IMR-90 (cell line): ENCODE measurements around the gene TTC7B. TPM values are rescaled to one million over a fixed set of nuclear protein-coding genes. Genes with fewer than 3 reads are reported as not detected.

ENCODE experiments used
- ATAC-seq: fragments of 200-7000 bp; cut with Tn5 transposase; 2 replicates; pipeline ENCODE4 v1.9.1; 2020; ENCODE audit warnings: low read depth, mild to moderate bottlenecking, moderate library complexity
- BruUV-seq: library from RNA; stranded (reverse); fragments of 400-500 nt; replicated peaks from 2 replicates; lab custom pipeline; 2021; lab: Mats Ljungman, UMichigan
- CTCF ChIA-PET: fragments of 300-600 bp; formaldehyde crosslinking; extraction: SDS; loops from one replicate; lab custom pipeline; 2021; ENCODE audit warnings: antibody characterized with exemption; lab: Yijun Ruan, JAX
- POLR2A ChIA-PET: fragments of 300-600 bp; sonication (Branson Sonifier 250); formaldehyde crosslinking; loops from one replicate; lab custom pipeline; 2022; ENCODE audit warnings: antibody characterized with exemption; ENCODE audit not compliant: unreplicated experiment; lab: Charles Lee
- DNase-seq: peaks from one replicate; pipeline ENCODE4 v3.0.0; 2013
- H2AFZ ChIP-seq: replicated peaks from 2 replicates; pipeline ENCODE3; 2013; ENCODE audit warnings: low read length, mild to moderate bottlenecking; ENCODE audit not compliant: poor library complexity
- H2AK5ac ChIP-seq: 2 replicates; pipeline ENCODE4 v1.6.1; 2013; ENCODE audit warnings: low read depth, low read length, inconsistent platforms
- H2AK9ac ChIP-seq: replicated peaks from 2 replicates; pipeline ENCODE3; 2013; ENCODE audit warnings: mild to moderate bottlenecking, low read depth, low read length, moderate library complexity; ENCODE audit not compliant: poor library complexity
- H2BK120ac ChIP-seq: 2 replicates; pipeline ENCODE4 v1.6.1; 2013; ENCODE audit warnings: low read depth, low read length, inconsistent platforms
- H2BK15ac ChIP-seq: 3 replicates; pipeline ENCODE4 v1.6.1; 2013; ENCODE audit warnings: low read depth, low read length, inconsistent platforms
- H2BK20ac ChIP-seq: 2 replicates; pipeline ENCODE4 v1.6.1; 2013; ENCODE audit warnings: low read depth, mild to moderate bottlenecking, inconsistent platforms, low read length, moderate library complexity
- H2BK5ac ChIP-seq: 2 replicates; pipeline ENCODE4 v1.6.1; 2013; ENCODE audit warnings: mild to moderate bottlenecking, low read depth, low read length, inconsistent platforms; ENCODE audit not compliant: poor library complexity, severe bottlenecking
- H3K14ac ChIP-seq: replicated peaks from 2 replicates; pipeline ENCODE4 v1.6.1; 2013; ENCODE audit warnings: low read depth, low read length, inconsistent platforms
- H3K18ac ChIP-seq: 2 replicates; pipeline ENCODE4 v1.6.1; 2013; ENCODE audit warnings: low read depth, low read length, control low read depth
- H3K23ac ChIP-seq: 2 replicates; pipeline ENCODE4 v1.6.1; 2013; ENCODE audit warnings: low read depth, low read length, inconsistent platforms
- H3K27ac ChIP-seq: 2 replicates; pipeline ENCODE4 v1.5.1; 2013; ENCODE audit warnings: mild to moderate bottlenecking, control low read depth, low read length; ENCODE audit not compliant: insufficient read depth
- H3K27me3 ChIP-seq: 2 replicates; pipeline ENCODE4 v1.6.1; 2013; ENCODE audit warnings: low read length; ENCODE audit not compliant: control insufficient read depth, insufficient read depth
- H3K36me3 ChIP-seq: 2 replicates; pipeline ENCODE4 v1.6.1; 2013; ENCODE audit warnings: low read length, mixed read lengths; ENCODE audit not compliant: control insufficient read depth, insufficient read depth
- H3K4ac ChIP-seq: 2 replicates; pipeline ENCODE4 v1.6.1; 2013; ENCODE audit warnings: low read depth, low read length, inconsistent platforms
- H3K4me1 ChIP-seq: 2 replicates; pipeline ENCODE4 v1.6.1; 2013; ENCODE audit warnings: low read length, mixed read lengths; ENCODE audit not compliant: control insufficient read depth, insufficient read depth
- H3K4me2 ChIP-seq: 2 replicates; pipeline ENCODE4 v1.6.1; 2013; ENCODE audit warnings: low read depth, mild to moderate bottlenecking, control low read depth, low read length, moderate library complexity
- H3K4me3 ChIP-seq: 2 replicates; pipeline ENCODE4 v1.5.1; 2013; ENCODE audit warnings: low read depth, mild to moderate bottlenecking, control low read depth, low read length, moderate library complexity; ENCODE audit not compliant: insufficient read depth
- H3K56ac ChIP-seq: 2 replicates; pipeline ENCODE4 v1.6.1; 2013; ENCODE audit warnings: low read length, inconsistent platforms; ENCODE audit not compliant: insufficient read depth; ENCODE audit errors: extremely low read depth
- H3K79me1 ChIP-seq, 2 experiments: 2 replicates each; pipeline ENCODE4 v1.6.1; 2013; ENCODE audit warnings: low read length in 2 of 2, inconsistent platforms in 1 of 2, low read depth in 1 of 2
- H3K9ac ChIP-seq: 2 replicates; pipeline ENCODE4 v1.6.1; 2013; ENCODE audit warnings: low read depth, low read length, control low read depth
- H3K9me1 ChIP-seq: 2 replicates; pipeline ENCODE4 v1.6.1; 2013; ENCODE audit warnings: low read length, inconsistent platforms; ENCODE audit not compliant: insufficient read depth
- H3K9me3 ChIP-seq: 2 replicates; pipeline ENCODE4 v1.6.1; 2013; ENCODE audit warnings: low read length; ENCODE audit not compliant: control insufficient read depth, insufficient read depth
- H4K20me1 ChIP-seq: 2 replicates; pipeline ENCODE4 v1.6.1; 2013; ENCODE audit warnings: low read length, inconsistent platforms; ENCODE audit not compliant: insufficient read depth
- H4K5ac ChIP-seq: 2 replicates; pipeline ENCODE4 v1.6.1; 2013; ENCODE audit warnings: mild to moderate bottlenecking, low read depth, low read length, control low read depth
- H4K8ac ChIP-seq, 2 experiments: 2 replicates each; pipeline ENCODE4 v1.6.1; 2013; ENCODE audit warnings: low read depth in 2 of 2, low read length in 2 of 2, control low read depth in 1 of 2, inconsistent platforms in 1 of 2
- H4K91ac ChIP-seq: 2 replicates; pipeline ENCODE4 v1.6.1; 2013; ENCODE audit warnings: low read depth, low read length, inconsistent platforms; ENCODE audit not compliant: insufficient read depth
- BHLHE40 ChIP-seq: fragments of 150-350 bp; IDR thresholded peaks from 2 replicates; pipeline ENCODE4 v1.6.1; 2016; ENCODE audit warnings: mild to moderate bottlenecking, low read depth, low read length
- CEBPB ChIP-seq: IDR thresholded peaks from 2 replicates; pipeline ENCODE4 v1.6.1; 2012; ENCODE audit warnings: low read depth, low read length, improper control_type of control experiment
- CHD1 ChIP-seq: IDR thresholded peaks from 2 replicates; pipeline ENCODE4 v1.6.1; 2012; ENCODE audit warnings: low read depth, low read length, improper control_type of control experiment
- FOS ChIP-seq: fragments of 150-350 bp; IDR thresholded peaks from 2 replicates; pipeline ENCODE4 v1.6.1; 2016; ENCODE audit warnings: low read depth, low read length
- MAFK ChIP-seq: IDR thresholded peaks from 2 replicates; pipeline ENCODE4 v1.6.1; 2012; ENCODE audit warnings: low read depth, low read length, improper control_type of control experiment
- MAZ ChIP-seq: IDR thresholded peaks from 2 replicates; pipeline ENCODE4 v1.6.1; 2012; ENCODE audit warnings: low read depth, mild to moderate bottlenecking, low read length, improper control_type of control experiment, moderate library complexity, borderline replicate concordance
- MXI1 ChIP-seq: IDR thresholded peaks from 2 replicates; pipeline ENCODE4 v1.6.1; 2012; ENCODE audit warnings: low read depth, mild to moderate bottlenecking, low read length, moderate library complexity, borderline replicate concordance
- NFE2L2 ChIP-seq: fragments of 150-350 bp; IDR thresholded peaks from 2 replicates; pipeline ENCODE4 v1.6.1; 2016; ENCODE audit warnings: low read depth, mild to moderate bottlenecking, low read length
- POLR2A ChIP-seq: IDR thresholded peaks from 2 replicates; pipeline ENCODE4 v1.6.1; 2012; ENCODE audit warnings: mild to moderate bottlenecking, low read depth, low read length
- RAD21 ChIP-seq: IDR thresholded peaks from 2 replicates; pipeline ENCODE4 v1.6.1; 2012; ENCODE audit warnings: low read length, improper control_type of control experiment
- RCOR1 ChIP-seq: IDR thresholded peaks from 2 replicates; pipeline ENCODE4 v1.6.1; 2012; ENCODE audit warnings: mild to moderate bottlenecking, low read length, improper control_type of control experiment; ENCODE audit not compliant: insufficient replicate concordance
- RFX5 ChIP-seq: IDR thresholded peaks from 2 replicates; pipeline ENCODE4 v1.8.0; 2012; ENCODE audit warnings: low read depth, mild to moderate bottlenecking, low read length, moderate library complexity
- SMC3 ChIP-seq: fragments of 150-350 bp; IDR thresholded peaks from 2 replicates; pipeline ENCODE4 v1.6.1; 2016; ENCODE audit warnings: low read depth, mild to moderate bottlenecking, antibody characterized with exemption, low read length, moderate library complexity
- WGBS, 2 experiments: methylation state at CpG; one replicate each; pipeline versions ENCODE4 v1.1.5 to v1.1.7; 2013; ENCODE audit warnings: missing lambda C conversion rate in 2 of 2; ENCODE audit not compliant: insufficient read length in 1 of 2; ENCODE audit errors: extremely low coverage in 2 of 2; 5-methylcytosine and 5-hydroxymethylcytosine counted together
- dilution Hi-C: fragments of 300-500 bp; cut with HindIII; formaldehyde crosslinking; loops from one replicate; pipeline ENCODE4 v1.14.3; 2018; ENCODE audit warnings: low sequenced_read_pairs; ENCODE audit not compliant: unreplicated experiment
- in situ Hi-C: fragments of 300-500 bp; cut with MboI; formaldehyde crosslinking; loops from 3 replicates; pipeline ENCODE4 v1.14.3; 2019; ENCODE audit warnings: low sequenced_read_pairs, inconsistent platforms, mixed read lengths
- intact Hi-C: fragments of 100-400 bp; cut with micrococcal nuclease; formaldehyde crosslinking; loops from 2 replicates; pipeline ENCODE4 v1.10.0; 2022
- polyA plus RNA-seq, 3 experiments: library from polyadenylated mRNA; depleted of rRNA; stranded (reverse); fragments of >200 nt; gene quantifications; 2 replicates each; pipeline ENCODE4 v1.2.3, GENCODE V29; 2012; ENCODE audit warnings: low replicate concordance in 1 of 3
- total RNA-seq: library from RNA; depleted of rRNA; stranded (reverse); fragments of >200 nt; gene quantifications from 2 replicates; pipeline ENCODE4 v1.2.3, GENCODE V29; 2012
- TF ChIP-seq, protein P1 (sequence below): conservative IDR thresholded peaks from 2 replicates; pipeline ENCODE4 v1.5.1; 2012; ENCODE audit warnings: mild to moderate bottlenecking, low read depth, low read length, improper control_type of control experiment
- TF ChIP-seq, protein P2 (sequence below): fragments of 150-350 bp; IDR thresholded peaks from 2 replicates; pipeline ENCODE4 v1.6.1; 2017; ENCODE audit warnings: mild to moderate bottlenecking, antibody characterized with exemption, low read length, low read depth
- TF ChIP-seq, protein P3 (sequence below): fragments of 150-350 bp; IDR thresholded peaks from 2 replicates; pipeline ENCODE4 v1.6.1; 2016; ENCODE audit warnings: low read depth, mild to moderate bottlenecking, low read length, moderate library complexity, borderline replicate concordance

The TTC7B gene
- total and polyA plus RNA-seq, 2 of the 4 experiments (the other 2 are of a cell fraction) = 18.1 to 35.3 TPM

GRCh38 chr14:90733139-90733808 lies 83.0 kb downstream of the TTC7B start:
- Histone ChIP-seq H3K9me3 (no peaks in the 10 kb centered on the region), H3K23ac (no peak overlapping the region), H3K9ac (no peak overlapping the region), H4K20me1 (no peaks in the 10 kb centered on the region), H3K18ac (no peak overlapping the region), H3K4me3 (no peak overlapping the region), H3K9me1 (peaks cover 3% of the 10 kb centered on the region; the same call in 1 of the 2 replicates), H3K79me1 (peaks cover 0 to 10% of the 10 kb centered on the region in 2 experiments; a peak in 1 of 4 replicates), H3K36me3 (peaks cover 4% of the 10 kb centered on the region; the same call in 1 of the 2 replicates), H3K56ac (no peak overlapping the region), H2AFZ (no peak overlapping the region), H2BK15ac (no peak overlapping the region), H3K27me3 (no peaks in the 10 kb centered on the region), H4K8ac (no peak overlapping the region), H2BK20ac (no peak overlapping the region), H2AK9ac (no peak overlapping the region), H2AK5ac (no peak overlapping the region), H4K91ac (no peak overlapping the region), H3K14ac (no peak overlapping the region), H3K27ac (no peak overlapping the region), H2BK5ac (no peak overlapping the region), H4K5ac (no peak overlapping the region), H2BK120ac (no peak overlapping the region), H3K4me1 (no peaks in the 10 kb centered on the region), H3K4ac (no peak overlapping the region), H3K4me2 (no peak overlapping the region)
- DNase-seq (no peak), ATAC-seq (no peak)
- in situ Hi-C loops = no loop called here
- ChIA-PET POLR2A (no interaction called here), CTCF (no interaction called here)
- 93% methylated on average over 6 of the region's 16 CpGs; no CpG with 5 or more reads in 1 of the 2 experiments for WGBS, 2 experiments
- intact Hi-C loops = no loop called here
- dilution Hi-C loops = no loop called here
- TF ChIP-seq POLR2A (no peak), RFX5 (no peak), RAD21 (no peak), MXI1 (no peak), CHD1 (no peak), MAZ (no peak), BHLHE40 (no peak), SMC3 (no peak), CEBPB (no peak), FOS (no peak), RCOR1 (no peak), MAFK (no peak), NFE2L2 (no peak)
- TF ChIP-seq, protein P1, sequence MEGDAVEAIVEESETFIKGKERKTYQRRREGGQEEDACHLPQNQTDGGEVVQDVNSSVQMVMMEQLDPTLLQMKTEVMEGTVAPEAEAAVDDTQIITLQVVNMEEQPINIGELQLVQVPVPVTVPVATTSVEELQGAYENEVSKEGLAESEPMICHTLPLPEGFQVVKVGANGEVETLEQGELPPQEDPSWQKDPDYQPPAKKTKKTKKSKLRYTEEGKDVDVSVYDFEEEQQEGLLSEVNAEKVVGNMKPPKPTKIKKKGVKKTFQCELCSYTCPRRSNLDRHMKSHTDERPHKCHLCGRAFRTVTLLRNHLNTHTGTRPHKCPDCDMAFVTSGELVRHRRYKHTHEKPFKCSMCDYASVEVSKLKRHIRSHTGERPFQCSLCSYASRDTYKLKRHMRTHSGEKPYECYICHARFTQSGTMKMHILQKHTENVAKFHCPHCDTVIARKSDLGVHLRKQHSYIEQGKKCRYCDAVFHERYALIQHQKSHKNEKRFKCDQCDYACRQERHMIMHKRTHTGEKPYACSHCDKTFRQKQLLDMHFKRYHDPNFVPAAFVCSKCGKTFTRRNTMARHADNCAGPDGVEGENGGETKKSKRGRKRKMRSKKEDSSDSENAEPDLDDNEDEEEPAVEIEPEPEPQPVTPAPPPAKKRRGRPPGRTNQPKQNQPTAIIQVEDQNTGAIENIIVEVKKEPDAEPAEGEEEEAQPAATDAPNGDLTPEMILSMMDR = no peak
- TF ChIP-seq, protein P2, sequence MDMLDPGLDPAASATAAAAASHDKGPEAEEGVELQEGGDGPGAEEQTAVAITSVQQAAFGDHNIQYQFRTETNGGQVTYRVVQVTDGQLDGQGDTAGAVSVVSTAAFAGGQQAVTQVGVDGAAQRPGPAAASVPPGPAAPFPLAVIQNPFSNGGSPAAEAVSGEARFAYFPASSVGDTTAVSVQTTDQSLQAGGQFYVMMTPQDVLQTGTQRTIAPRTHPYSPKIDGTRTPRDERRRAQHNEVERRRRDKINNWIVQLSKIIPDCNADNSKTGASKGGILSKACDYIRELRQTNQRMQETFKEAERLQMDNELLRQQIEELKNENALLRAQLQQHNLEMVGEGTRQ = no peak
- TF ChIP-seq, protein P3, sequence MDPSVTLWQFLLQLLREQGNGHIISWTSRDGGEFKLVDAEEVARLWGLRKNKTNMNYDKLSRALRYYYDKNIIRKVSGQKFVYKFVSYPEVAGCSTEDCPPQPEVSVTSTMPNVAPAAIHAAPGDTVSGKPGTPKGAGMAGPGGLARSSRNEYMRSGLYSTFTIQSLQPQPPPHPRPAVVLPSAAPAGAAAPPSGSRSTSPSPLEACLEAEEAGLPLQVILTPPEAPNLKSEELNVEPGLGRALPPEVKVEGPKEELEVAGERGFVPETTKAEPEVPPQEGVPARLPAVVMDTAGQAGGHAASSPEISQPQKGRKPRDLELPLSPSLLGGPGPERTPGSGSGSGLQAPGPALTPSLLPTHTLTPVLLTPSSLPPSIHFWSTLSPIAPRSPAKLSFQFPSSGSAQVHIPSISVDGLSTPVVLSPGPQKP = no peak
- BruUV-seq = no TSS peak
